ENCODE data around the gene LGALS3BP. TPM values are rescaled to one million over a fixed set of nuclear protein-coding genes. Genes with fewer than 3 reads are reported as not detected.

Gene LGALS3BP
- total and polyA plus RNA-seq, 2 of the 8 experiments (the other 6 are each of a cell fraction or from before 2014, with no cell fraction given): 56.1 to 61.6 TPM

GRCh38 chr17:78966123-78966813 lies 13.5 kb downstream of the LGALS3BP start:
- Histone ChIP-seq H3K4me1 (replicated peaks in 1 of 4; ENCODE audit: control insufficient read depth in 3 of 4, insufficient read depth in 4 of 4, low read length in 3 of 4) (peaks cover 0 to 2% (median 0%) of the 10 kb centered on the region in 4 experiments; a peak in 1 of 7 replicates), H3K79me2 (ENCODE audit: control insufficient read depth in 1 of 2, insufficient read depth in 2 of 2, low read length in 2 of 2) (no peaks in the 10 kb centered on the region), H3K18ac (ENCODE audit: extremely low read depth, low read length) (no peak overlapping the region), H3K23ac (ENCODE audit: insufficient read length) (no peak overlapping the region), H2BK12ac (ENCODE audit: low read depth, low read length) (no peak overlapping the region), H3K27me3 (replicated peaks in 1 of 4; ENCODE audit: control insufficient read depth in 3 of 4, extremely low read depth in 1 of 4, insufficient read depth in 3 of 4, low read length in 3 of 4) (no peaks in the 10 kb centered on the region), H3K4me3 (ENCODE audit: extremely low read depth in 1 of 4, insufficient read depth in 2 of 4, low read depth in 3 of 4, low read length in 4 of 4) (no peak overlapping the region), H3K4me2 (ENCODE audit: insufficient read depth in 1 of 2, low read depth in 2 of 2, low read length in 2 of 2) (no peak overlapping the region), H2AFZ (ENCODE audit: low read length) (no peak overlapping the region), H3K9ac (replicated peaks in 1 of 4; ENCODE audit: extremely low read depth in 1 of 4, low read depth in 3 of 4, low read length in 3 of 4) (no peak overlapping the region), H3K4ac (replicated peaks; ENCODE audit: insufficient read length, low read depth, low read length) (no peak overlapping the region), H2BK20ac (ENCODE audit: low read length) (no peak overlapping the region), H4K8ac (ENCODE audit: extremely low read depth, insufficient read depth, low read length) (no peak overlapping the region), H3K36me3 (ENCODE audit: control insufficient read depth in 2 of 4, insufficient read depth in 4 of 4, low read length in 3 of 4) (no peaks in the 10 kb centered on the region; a peak in 1 of 8 replicates), H3K23me2 (ENCODE audit: low read depth, low read length) (no peaks in the 10 kb centered on the region), H2BK5ac (ENCODE audit: low read depth, low read length) (no peak overlapping the region), H2BK120ac (replicated peaks; ENCODE audit: low read depth, low read length) (no peak overlapping the region), H2BK15ac (ENCODE audit: low read length) (no peak overlapping the region), H3K79me1 (ENCODE audit: low read depth, low read length) (no peaks in the 10 kb centered on the region), H3K27ac (ENCODE audit: low read depth, low read length) (no peak overlapping the region), H2AK5ac (ENCODE audit: low read depth, low read length) (no peak overlapping the region), H4K91ac (replicated peaks; ENCODE audit: insufficient read length, low read length) (no peak overlapping the region), H4K20me1 (replicated peaks in 1 of 2; ENCODE audit: control insufficient read depth in 1 of 2, insufficient read depth in 2 of 2, low read length in 2 of 2) (no peaks in the 10 kb centered on the region), H4K5ac (ENCODE audit: insufficient read length, low read depth, low read length) (no peak overlapping the region), H3K14ac (ENCODE audit: insufficient read length) (no peak overlapping the region), H3K56ac (replicated peaks; ENCODE audit: insufficient read length, low read depth, low read length) (no peak overlapping the region), H3K9me3 (ENCODE audit: insufficient read depth in 2 of 2, low read depth in 1 of 2, low read length in 1 of 2) (no peaks in the 10 kb centered on the region)
- WGBS, 2 experiments (ENCODE audit: extremely low coverage in 1 of 2, insufficient coverage in 1 of 2, insufficient read length in 1 of 2, insufficient replicate concordance in 2 of 2, low coverage in 1 of 2, low lambda C conversion rate in 2 of 2, missing lambda C conversion rate in 1 of 2): 91% methylated on average over 23 of the region's 26 CpGs; no CpG with 5 or more reads in 1 of the 2 experiments
- DNase-seq (ENCODE audit: low read depth in 1 of 2, low spot score in 2 of 2): no peak
- ChIA-PET CTCF (ENCODE audit: partially characterized antibody) (interaction anchor here (0.8 to 4.2 kb wide), 16 partner anchors 10 to 116 kb away, joined by 3 to 19 read pairs (median 4); no protein-coding TSS in a partner anchor), POLR2A (ENCODE audit: partially characterized antibody) (interaction anchor here (0.7 to 2.5 kb wide), 2 partner anchors 11 to 13 kb away, joined by 4 to 10 read pairs; no protein-coding TSS in a partner anchor)
- TF ChIP-seq E2F6 (IDR thresholded peaks at IDR 0.05) (no peak), NRF1 (IDR thresholded peaks at IDR 0.05; ENCODE audit: low read depth, low read length) (no peak), SRF (IDR thresholded peaks at IDR 0.05; ENCODE audit: low read depth, low read length) (no peak), EP300 (IDR thresholded peaks at IDR 0.05; ENCODE audit: borderline replicate concordance in 1 of 2, low read depth in 2 of 2, low read length in 2 of 2) (no peak), ZNF274 (IDR thresholded peaks at IDR 0.05; ENCODE audit: borderline replicate concordance, extremely low read depth, low read length) (no peak), PHF8 (conservative IDR thresholded peaks at IDR 0.05; ENCODE audit: low read depth, low read length) (no peak)
- FAIRE-seq: no peak

All from H1 (cell line).